ENCODE results near the gene FUT6.
"Not testable (repeated sequence)": the region's sequence is repeated elsewhere in the genome, so short reads cannot be mapped to it uniquely, and the experiment has no call there.

GRCh38 chr19:5854121-5854520 is 14.6 kb upstream of the FUT6 start:
- TF ChIP-seq POLR2A, CTCF, POLR2AphosphoS5 (IDR thresholded peaks at IDR 0.05): not testable (repeated sequence)
